SK-N-MC (cell line): ENCODE data around the gene STARD13.

Experiments
- EZH2 ChIP-seq: fragments of 200-600 bp; sonication (generic); IDR thresholded peaks from one replicate; pipeline ENCODE4 v1.6.1; 2017; ENCODE audit warnings: antibody characterized with exemption
- POLR2AphosphoS5 ChIP-seq: IDR thresholded peaks from 2 replicates; pipeline ENCODE4 v1.6.1; 2012; ENCODE audit warnings: mild to moderate bottlenecking, low read depth, low read length, borderline replicate concordance

GRCh38 chr13:33270895-33271538 lies 14.5 kb downstream of the STARD13 start:
- TF ChIP-seq EZH2 (no peak), POLR2AphosphoS5 (no peak)
